RWPE1 (cell line): ENCODE results near the gene GOLIM4.

ENCODE experiments used
- CTCF ChIA-PET: fragments of 350-600 bp; sonication (Branson Sonifier 250); formaldehyde crosslinking; extraction: SDS; loops from one replicate; lab custom pipeline; 2021; lab: Yijun Ruan, JAX
- POLR2A ChIA-PET: fragments of 400-600 bp; formaldehyde crosslinking; extraction: SDS; loops from one replicate; lab custom pipeline; 2020; ENCODE audit warnings: antibody characterized with exemption; ENCODE audit not compliant: low non-redundant PET; lab: Yijun Ruan, JAX
- DNase-seq: peaks from one replicate; pipeline ENCODE4 v3.0.0; 2012; ENCODE audit warnings: low spot score
- H3K27ac ChIP-seq: fragments of 450-650 bp; 2 replicates; pipeline ENCODE4 v1.5.1; 2017
- TF ChIP-seq, protein P1 (sequence below): fragments of 450-650 bp; conservative IDR thresholded peaks from 2 replicates; pipeline ENCODE4 v1.5.1; 2017; ENCODE audit warnings: low read depth, mild to moderate bottlenecking

Gene GOLIM4

DNA sequence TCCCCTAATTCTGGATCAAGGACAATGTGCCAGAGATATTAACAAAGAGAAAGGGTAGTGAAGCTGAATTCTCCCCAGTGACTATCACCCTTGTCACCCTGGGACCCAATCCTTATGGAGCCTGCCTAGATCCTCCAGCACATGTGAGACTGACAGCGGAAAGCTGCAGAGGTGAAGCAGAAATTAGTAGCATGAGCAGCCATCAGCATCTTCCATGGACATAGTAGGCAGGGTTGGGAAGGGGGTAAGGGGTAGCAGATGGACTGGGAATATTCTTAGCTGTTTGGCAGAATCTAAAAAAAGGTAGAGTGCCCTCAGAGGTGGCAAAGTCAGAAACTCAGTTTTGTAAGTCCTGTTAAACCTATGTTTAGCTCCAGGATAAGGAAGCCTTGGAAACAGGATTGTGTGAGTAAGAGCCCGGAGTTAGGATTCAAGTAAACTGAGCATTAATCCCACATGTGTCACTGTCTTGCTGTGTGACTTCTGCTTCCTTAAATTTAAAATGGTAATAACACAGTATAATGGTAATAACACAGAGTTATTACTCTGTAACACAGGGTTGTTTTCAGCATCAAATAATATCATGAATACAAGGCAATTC lies 14.5 kb downstream of the GOLIM4 start:
- CTCF ChIA-PET, result interaction anchor here (0.7 kb wide), 1 partner anchor 8 kb away, joined by 3 read pairs; no protein-coding TSS in a partner anchor
- POLR2A ChIA-PET, result no interaction called here
- TF ChIP-seq, protein P1, sequence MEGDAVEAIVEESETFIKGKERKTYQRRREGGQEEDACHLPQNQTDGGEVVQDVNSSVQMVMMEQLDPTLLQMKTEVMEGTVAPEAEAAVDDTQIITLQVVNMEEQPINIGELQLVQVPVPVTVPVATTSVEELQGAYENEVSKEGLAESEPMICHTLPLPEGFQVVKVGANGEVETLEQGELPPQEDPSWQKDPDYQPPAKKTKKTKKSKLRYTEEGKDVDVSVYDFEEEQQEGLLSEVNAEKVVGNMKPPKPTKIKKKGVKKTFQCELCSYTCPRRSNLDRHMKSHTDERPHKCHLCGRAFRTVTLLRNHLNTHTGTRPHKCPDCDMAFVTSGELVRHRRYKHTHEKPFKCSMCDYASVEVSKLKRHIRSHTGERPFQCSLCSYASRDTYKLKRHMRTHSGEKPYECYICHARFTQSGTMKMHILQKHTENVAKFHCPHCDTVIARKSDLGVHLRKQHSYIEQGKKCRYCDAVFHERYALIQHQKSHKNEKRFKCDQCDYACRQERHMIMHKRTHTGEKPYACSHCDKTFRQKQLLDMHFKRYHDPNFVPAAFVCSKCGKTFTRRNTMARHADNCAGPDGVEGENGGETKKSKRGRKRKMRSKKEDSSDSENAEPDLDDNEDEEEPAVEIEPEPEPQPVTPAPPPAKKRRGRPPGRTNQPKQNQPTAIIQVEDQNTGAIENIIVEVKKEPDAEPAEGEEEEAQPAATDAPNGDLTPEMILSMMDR, result no peak
- no peak overlapping the region for H3K27ac ChIP-seq
- no peak for DNase-seq

DNA sequence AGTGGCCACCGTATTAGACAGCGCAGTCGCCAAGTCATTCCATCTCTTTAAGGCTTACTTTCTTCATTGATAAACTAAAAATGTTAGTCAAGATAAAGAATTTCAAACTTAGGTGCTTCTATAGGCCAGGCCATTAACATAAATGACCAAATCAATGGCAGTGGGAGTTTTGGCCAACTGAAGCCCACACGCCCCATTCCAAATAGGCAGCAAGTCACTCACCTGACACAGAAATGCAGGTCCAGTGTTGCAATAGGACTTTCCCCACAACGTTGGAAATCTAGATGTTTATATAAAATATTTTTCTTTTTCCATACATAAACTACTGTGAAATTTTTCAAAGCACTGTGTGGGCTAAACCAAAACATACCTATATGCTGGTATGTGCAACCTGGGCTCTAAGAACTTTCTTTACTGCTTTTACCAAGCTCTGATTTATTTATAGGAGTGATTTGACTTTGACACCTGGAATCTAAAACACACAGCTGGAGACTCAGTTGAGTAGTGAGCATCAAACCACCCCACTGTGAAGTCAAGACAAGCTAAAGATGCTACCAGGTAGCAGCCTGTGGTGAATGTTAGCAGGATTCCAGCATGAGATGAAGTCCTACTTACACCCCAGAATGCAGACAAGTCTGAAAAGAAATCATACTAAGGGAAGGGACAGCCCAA lies 15.1 kb downstream of the GOLIM4 start:
- CTCF ChIA-PET, result no interaction called here
- POLR2A ChIA-PET, result no interaction called here
- TF ChIP-seq, protein P1, result no peak
- DNase-seq, result no peak
- no peak overlapping the region for H3K27ac ChIP-seq

DNA sequence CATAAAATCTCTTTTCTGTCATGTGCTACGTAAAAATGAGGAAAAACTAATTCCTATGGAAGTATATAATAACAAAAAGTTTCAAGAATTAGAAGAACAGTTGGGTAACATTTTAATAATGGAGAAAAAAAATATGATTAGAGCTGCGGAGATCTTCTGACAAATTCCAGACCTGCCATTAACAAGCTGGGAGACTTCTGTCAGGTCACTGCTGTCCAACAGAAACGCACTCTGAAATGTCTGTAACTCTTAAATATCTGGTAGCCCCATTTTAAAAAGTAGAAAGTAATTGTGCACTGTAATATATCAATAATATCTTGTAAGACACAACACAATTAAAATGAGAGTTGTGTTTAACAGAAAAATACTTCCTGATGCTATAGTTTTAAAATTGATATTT lies 15.7 kb downstream of the GOLIM4 start:
- no peak for DNase-seq
- H3K27ac ChIP-seq, result no peak overlapping the region
- ChIA-PET CTCF (no interaction called here), POLR2A (no interaction called here)
- TF ChIP-seq, protein P1, result no peak

DNA sequence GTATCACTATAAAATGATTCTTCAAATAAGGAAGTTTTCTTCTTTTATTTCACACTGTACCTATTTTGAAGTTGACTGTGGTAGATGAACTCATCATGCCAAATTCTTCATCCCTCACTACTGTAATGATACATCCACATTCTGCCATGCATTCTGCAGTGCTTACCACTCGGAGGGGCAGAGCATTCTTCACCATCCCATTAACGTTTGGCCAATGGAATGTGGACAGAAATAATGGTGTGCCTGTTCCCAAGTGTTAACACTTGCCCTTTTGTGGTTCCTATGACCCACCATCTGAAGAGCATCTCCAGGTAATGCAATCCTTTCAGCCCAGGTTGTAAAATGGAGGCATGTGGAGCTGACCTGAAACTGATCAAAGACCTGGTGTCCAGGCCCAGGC lies 18.6 kb downstream of the GOLIM4 start:
- no peak overlapping the region for H3K27ac ChIP-seq
- POLR2A ChIA-PET, result no interaction called here
- no peak for DNase-seq
- CTCF ChIA-PET, result no interaction called here
- TF ChIP-seq, protein P1, result no peak

DNA sequence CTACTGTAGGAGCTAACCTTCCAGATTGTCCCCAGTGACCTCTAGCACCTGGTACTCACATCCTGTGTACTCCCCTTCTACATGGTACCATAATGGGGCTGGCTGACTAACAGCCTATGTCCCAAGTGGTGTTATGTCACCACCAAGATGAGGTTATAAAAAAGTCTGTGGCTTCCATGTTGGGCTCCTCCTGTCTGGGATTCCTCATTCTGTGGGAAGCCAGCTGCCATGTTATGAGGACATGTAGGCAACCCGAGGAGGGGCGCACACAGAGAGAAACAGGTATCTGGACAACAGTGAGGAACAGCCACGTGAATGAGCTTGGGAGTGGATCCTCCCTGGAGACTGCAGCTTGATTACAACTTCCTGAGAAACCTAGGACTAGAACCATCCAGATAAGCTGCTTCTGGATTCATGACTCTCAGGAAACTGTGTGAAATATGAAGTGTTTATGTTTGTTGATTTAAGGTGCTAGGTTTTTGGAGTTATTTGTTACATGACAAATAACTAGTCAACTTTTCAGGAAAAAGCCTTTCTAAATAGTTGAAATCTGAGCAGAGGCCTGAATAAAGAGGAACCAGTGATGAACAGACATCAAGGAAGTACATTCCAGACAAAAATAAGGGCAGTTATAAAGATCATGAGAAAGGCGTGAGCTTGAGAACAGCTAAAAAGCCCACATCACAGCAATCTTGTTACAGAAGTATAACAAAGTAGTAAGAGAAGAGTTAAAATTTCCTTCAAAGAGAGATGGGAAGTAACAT lies 21.7 kb downstream of the GOLIM4 start:
- DNase-seq, result no peak
- H3K27ac ChIP-seq, result no peak overlapping the region
- CTCF ChIA-PET, result no interaction called here
- POLR2A ChIA-PET, result no interaction called here
- TF ChIP-seq, protein P1, result no peak

DNA sequence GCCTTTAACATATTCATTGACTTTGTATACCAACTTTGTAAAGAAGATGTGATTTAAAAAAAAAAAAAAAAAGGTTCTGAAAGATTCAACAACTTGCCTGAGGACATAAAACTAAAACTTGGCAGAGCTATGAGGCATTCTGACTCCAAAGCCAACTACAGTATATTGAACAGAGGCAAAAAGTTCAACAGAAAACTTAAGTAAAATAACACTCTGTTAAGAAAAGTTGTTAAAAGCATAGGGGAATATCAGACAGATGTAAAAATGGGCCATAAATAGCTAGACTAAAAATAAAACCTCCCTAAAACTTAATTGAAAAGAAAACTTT lies 23.4 kb downstream of the GOLIM4 start:
- no peak for DNase-seq
- TF ChIP-seq, protein P1, result no peak
- CTCF ChIA-PET, result interaction anchor here (0.5 to 0.9 kb wide), 4 partner anchors 10 to 362 kb away, joined by 3 read pairs; no protein-coding TSS in a partner anchor
- H3K27ac ChIP-seq, result no peak overlapping the region; the same call in 1 of the 2 replicates
- POLR2A ChIA-PET, result no interaction called here
